Hepatic stellate cell (primary cell): ENCODE measurements around the gene CHML.

Experiments used
- DNase-seq: peaks from one replicate; pipeline ENCODE4 v3.0.0; 2011; ENCODE audit warnings: low spot score

CHML gene

GRCh38 chr1:241615043-241615974 is 24.9 kb downstream of the CHML start:
- DNase-seq: no peak

GRCh38 chr1:241614572-241614971 is 25.6 kb downstream of the CHML start:
- DNase-seq: no peak

GRCh38 chr1:241614144-241614543 is 26.0 kb downstream of the CHML start:
- DNase-seq: no peak

- DNase-seq: peak; percentile 38
Measured at GRCh38 chr1:241612533-241613477, 27.4 kb downstream of the CHML start.

- no peak for DNase-seq
Measured at GRCh38 chr1:241611736-241612135, 28.4 kb downstream of the CHML start.

- DNase-seq: no peak
Measured at GRCh38 chr1:241611063-241611462, 29.1 kb downstream of the CHML start.

- DNase-seq: no peak
Measured at GRCh38 chr1:241610056-241610815, 29.9 kb downstream of the CHML start.

GRCh38 chr1:241608379-241609033 is 31.7 kb downstream of the CHML start:
- no peak for DNase-seq

- DNase-seq: no peak
Measured at GRCh38 chr1:241607497-241607896, 32.7 kb downstream of the CHML start.

- DNase-seq: no peak
Measured at GRCh38 chr1:241606544-241606943, 33.6 kb downstream of the CHML start.

GRCh38 chr1:241605146-241605805 is 34.9 kb downstream of the CHML start:
- no peak for DNase-seq

- no peak for DNase-seq
Measured at GRCh38 chr1:241603731-241604245, 36.4 kb downstream of the CHML start.

GRCh38 chr1:241600496-241600901 is 39.7 kb downstream of the CHML start:
- DNase-seq: no peak

GRCh38 chr1:241598249-241598648 is 41.9 kb downstream of the CHML start:
- DNase-seq: no peak

GRCh38 chr1:241596633-241597032 is 43.5 kb downstream of the CHML start:
- DNase-seq: no peak

- DNase-seq: no peak
Measured at GRCh38 chr1:241593186-241593585, 47.0 kb downstream of the CHML start.

GRCh38 chr1:241592273-241592958 is 47.8 kb downstream of the CHML start:
- no peak for DNase-seq

GRCh38 chr1:241591736-241592135 is 48.4 kb downstream of the CHML start:
- DNase-seq: no peak

GRCh38 chr1:241591317-241591716 is 48.9 kb downstream of the CHML start:
- no peak for DNase-seq

- DNase-seq: no peak
Measured at GRCh38 chr1:241590719-241591118, 49.5 kb downstream of the CHML start.
